ENCODE measurements around the gene GSTA4. TPM values are rescaled to one million over a fixed set of nuclear protein-coding genes. Genes with fewer than 3 reads are reported as not detected.

GSTA4 gene
- total RNA-seq, 1 experiment from 2014 or later = 29.5 TPM

GRCh38 chr6:53029761-53030160 lies 34.7 kb upstream of the GSTA4 start:
- no peaks in the 10 kb centered on the region for H3K9me3 Mint-ChIP-seq (ENCODE audit: unreplicated experiment)
- no peak for DNase-seq
- CTCF ChIA-PET = no interaction called here

DNA sequence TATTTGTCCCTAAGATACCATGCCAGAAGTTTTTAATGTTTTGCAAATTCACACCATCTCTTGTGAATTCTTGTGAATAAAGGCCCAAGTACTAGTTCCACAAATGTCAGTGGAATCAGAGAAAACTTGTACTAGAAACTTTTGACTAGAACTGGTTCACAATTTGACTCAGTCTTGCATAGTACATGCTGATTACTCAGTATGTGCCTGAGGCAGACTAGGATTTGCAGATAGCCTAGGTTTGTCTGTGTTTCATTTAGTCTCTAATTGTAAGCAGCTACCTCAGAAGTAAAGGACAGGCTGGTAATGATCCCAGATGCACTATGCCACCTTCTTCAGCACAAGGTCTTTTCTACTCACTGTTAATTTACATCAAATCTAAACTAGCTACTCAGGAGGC lies 34.2 kb upstream of the GSTA4 start:
- H3K36me3 ChIP-seq (ENCODE audit: control insufficient read depth, insufficient read depth, low read length) = no peaks in the 10 kb centered on the region; the same call in 1 of the 2 replicates
- H3K9me3 ChIP-seq = no peaks in the 10 kb centered on the region
- H3K4me3 ChIP-seq (ENCODE audit: low read depth, low read length) = no peak overlapping the region
- Mint-ChIP-seq H3K4me1 (ENCODE audit: low read depth, unreplicated experiment) (no peaks in the 10 kb centered on the region), H3K36me3 (ENCODE audit: insufficient read depth, unreplicated experiment) (peaks cover 23% of the 10 kb centered on the region), H3K9me3 (ENCODE audit: unreplicated experiment) (no peaks in the 10 kb centered on the region), H3K27ac (ENCODE audit: unreplicated experiment) (no peak overlapping the region), H3K27me3 (ENCODE audit: insufficient read depth, unreplicated experiment) (no peaks in the 10 kb centered on the region), H3K4me3 (ENCODE audit: unreplicated experiment) (no peak overlapping the region)
- no TSS peak for BruUV-seq (replicated peaks)
- CTCF ChIA-PET = no interaction called here
- TF ChIP-seq, protein P1, sequence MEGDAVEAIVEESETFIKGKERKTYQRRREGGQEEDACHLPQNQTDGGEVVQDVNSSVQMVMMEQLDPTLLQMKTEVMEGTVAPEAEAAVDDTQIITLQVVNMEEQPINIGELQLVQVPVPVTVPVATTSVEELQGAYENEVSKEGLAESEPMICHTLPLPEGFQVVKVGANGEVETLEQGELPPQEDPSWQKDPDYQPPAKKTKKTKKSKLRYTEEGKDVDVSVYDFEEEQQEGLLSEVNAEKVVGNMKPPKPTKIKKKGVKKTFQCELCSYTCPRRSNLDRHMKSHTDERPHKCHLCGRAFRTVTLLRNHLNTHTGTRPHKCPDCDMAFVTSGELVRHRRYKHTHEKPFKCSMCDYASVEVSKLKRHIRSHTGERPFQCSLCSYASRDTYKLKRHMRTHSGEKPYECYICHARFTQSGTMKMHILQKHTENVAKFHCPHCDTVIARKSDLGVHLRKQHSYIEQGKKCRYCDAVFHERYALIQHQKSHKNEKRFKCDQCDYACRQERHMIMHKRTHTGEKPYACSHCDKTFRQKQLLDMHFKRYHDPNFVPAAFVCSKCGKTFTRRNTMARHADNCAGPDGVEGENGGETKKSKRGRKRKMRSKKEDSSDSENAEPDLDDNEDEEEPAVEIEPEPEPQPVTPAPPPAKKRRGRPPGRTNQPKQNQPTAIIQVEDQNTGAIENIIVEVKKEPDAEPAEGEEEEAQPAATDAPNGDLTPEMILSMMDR (IDR thresholded peaks at IDR 0.05; ENCODE audit: insufficient read depth in 1 of 2, low read depth in 1 of 2, low read length in 1 of 2, severe bottlenecking in 1 of 2, unreplicated experiment in 1 of 2) = no peak
- intact Hi-C loops (cut with micrococcal nuclease; ENCODE audit: unreplicated experiment) = no loop called here
- H3K27me3 ChIP-seq (replicated peaks; ENCODE audit: control insufficient read depth, insufficient read depth, low read length) = no peaks in the 10 kb centered on the region
- POLR2A ChIA-PET = no interaction called here
- H3K4me1 ChIP-seq = no peaks in the 10 kb centered on the region
- no peak for DNase-seq

More at GRCh38 chr6:53029761-53030160, 34.7 kb upstream of the GSTA4 start:
- TF ChIP-seq, protein P1 (IDR thresholded peaks at IDR 0.05; ENCODE audit: insufficient read depth in 1 of 2, low read depth in 1 of 2, low read length in 1 of 2, severe bottlenecking in 1 of 2, unreplicated experiment in 1 of 2) = no peak
- H3K4me3 Mint-ChIP-seq (ENCODE audit: unreplicated experiment) = no peak overlapping the region
- intact Hi-C loops (cut with micrococcal nuclease; ENCODE audit: unreplicated experiment) = no loop called here
- no peaks in the 10 kb centered on the region for H3K4me1 Mint-ChIP-seq (ENCODE audit: low read depth, unreplicated experiment)
- POLR2A ChIA-PET = no interaction called here
- H3K9me3 ChIP-seq = no peaks in the 10 kb centered on the region
- H3K27me3 ChIP-seq (replicated peaks; ENCODE audit: control insufficient read depth, insufficient read depth, low read length) = no peaks in the 10 kb centered on the region
- H3K4me3 ChIP-seq (ENCODE audit: low read depth, low read length) = no peak overlapping the region
- H3K36me3 Mint-ChIP-seq (ENCODE audit: insufficient read depth, unreplicated experiment) = peaks cover 28% of the 10 kb centered on the region
- no peaks in the 10 kb centered on the region for H3K4me1 ChIP-seq
- no peaks in the 10 kb centered on the region for H3K27me3 Mint-ChIP-seq (ENCODE audit: insufficient read depth, unreplicated experiment)
- H3K36me3 ChIP-seq (ENCODE audit: control insufficient read depth, insufficient read depth, low read length) = no peaks in the 10 kb centered on the region
- no peak overlapping the region for H3K27ac Mint-ChIP-seq (ENCODE audit: unreplicated experiment)
- BruUV-seq (replicated peaks) = no TSS peak

- H3K27ac Mint-ChIP-seq (ENCODE audit: unreplicated experiment) = no peak overlapping the region
- intact Hi-C loops (cut with micrococcal nuclease; ENCODE audit: unreplicated experiment) = no loop called here
- CTCF ChIA-PET = no interaction called here
- H3K4me3 Mint-ChIP-seq (ENCODE audit: unreplicated experiment) = no peak overlapping the region
- POLR2A ChIA-PET = no interaction called here
- BruUV-seq (replicated peaks) = no TSS peak
- no peaks in the 10 kb centered on the region for H3K9me3 ChIP-seq
- no peaks in the 10 kb centered on the region for H3K27me3 Mint-ChIP-seq (ENCODE audit: insufficient read depth, unreplicated experiment)
- no peaks in the 10 kb centered on the region for H3K27me3 ChIP-seq (replicated peaks; ENCODE audit: control insufficient read depth, insufficient read depth, low read length)
- TF ChIP-seq, protein P1 (IDR thresholded peaks at IDR 0.05; ENCODE audit: insufficient read depth in 1 of 2, low read depth in 1 of 2, low read length in 1 of 2, severe bottlenecking in 1 of 2, unreplicated experiment in 1 of 2) = no peak
- H3K4me3 ChIP-seq (ENCODE audit: low read depth, low read length) = no peak overlapping the region
- no peak for DNase-seq
- H3K9me3 Mint-ChIP-seq (ENCODE audit: unreplicated experiment) = no peaks in the 10 kb centered on the region
- no peaks in the 10 kb centered on the region; the same call in 1 of the 2 replicates for H3K36me3 ChIP-seq (ENCODE audit: control insufficient read depth, insufficient read depth, low read length)
- peaks cover 28% of the 10 kb centered on the region for H3K36me3 Mint-ChIP-seq (ENCODE audit: insufficient read depth, unreplicated experiment)
- H3K4me1 ChIP-seq = no peaks in the 10 kb centered on the region
- H3K4me1 Mint-ChIP-seq (ENCODE audit: low read depth, unreplicated experiment) = no peaks in the 10 kb centered on the region
Observed at GRCh38 chr6:53028467-53028866, 33.4 kb upstream of the GSTA4 start.

Measured in Caco-2 (cell line).